K562 (cell line): ENCODE measurements around the gene MMP24. TPM values are rescaled to one million over a fixed set of nuclear protein-coding genes. Genes with fewer than 3 reads are reported as not detected.
A peak's percentile ranks its signal among the peaks of the same experiment; 100 is the strongest.

Experiments
- ATAC-seq: fragments of 200-7000 bp; cut with Tn5 transposase; 3 replicates; pipeline ENCODE4 v1.9.1; 2020; ENCODE audit warnings: moderate library complexity
- BruUV-seq: library from RNA; stranded (reverse); fragments of 400-500 nt; replicated peaks from 2 replicates; lab custom pipeline; 2021; lab: Mats Ljungman, UMichigan
- CTCF ChIA-PET: fragments of 300-600 bp; formaldehyde crosslinking; extraction: SDS; loops from one replicate; lab custom pipeline; 2021; ENCODE audit warnings: low intra/inter-chr PET ratio; lab: Yijun Ruan, JAX
- POLR2A ChIA-PET: fragments of 300-600, 350-650 bp; sonication (Branson Sonifier 250); formaldehyde crosslinking; extraction: SDS; loops from one replicate; lab custom pipeline; 2021; ENCODE audit warnings: antibody characterized with exemption, inconsistent platforms; lab: Yijun Ruan, JAX
- DNase-seq, 4 experiments: peaks; one replicate each; pipeline versions ENCODE4 v3.0.0 to v3.0.0-alpha.2; 2011 to 2018; ENCODE audit warnings: low spot score in 3 of 4, mixed read lengths in 3 of 4; ENCODE audit errors: extremely low read depth in 1 of 4
- FAIRE-seq: peaks from 2 replicates; lab custom pipeline; 2011; peaks lifted over from hg19 to GRCh38; lab: Jason Lieb, UNC
- H2AFZ ChIP-seq: 2 replicates; pipeline ENCODE4 v1.6.0; 2011; ENCODE audit warnings: low read depth, low read length, control low read depth, inconsistent platforms
- H3K27ac ChIP-seq: fragments of 200-600 bp; 3 replicates; pipeline ENCODE4 v1.8.0; 2011; ENCODE audit warnings: low read depth, mild to moderate bottlenecking, control low read depth, inconsistent platforms, low read length, moderate library complexity, mixed read lengths; ENCODE audit errors: extremely low read depth
- H3K27me3 ChIP-seq, 2 experiments: fragments of 300-600 bp in 1 of 2; 2 replicates in 1 of 2; 3 replicates in 1 of 2; pipeline versions ENCODE4 v1.6.0 to v1.8.0; 2011; ENCODE audit warnings: inconsistent platforms in 2 of 2, low read length in 2 of 2, mild to moderate bottlenecking in 1 of 2, mixed read lengths in 1 of 2, moderate library complexity in 1 of 2; ENCODE audit not compliant: control insufficient read depth in 2 of 2, insufficient read depth in 2 of 2
- H3K36me3 ChIP-seq: fragments of 300-600 bp; 3 replicates; pipeline ENCODE4 v1.8.0; 2011; ENCODE audit warnings: mild to moderate bottlenecking, low read length, inconsistent platforms; ENCODE audit not compliant: control insufficient read depth, insufficient read depth
- H3K4me1 ChIP-seq, 2 experiments: fragments of 200-600 bp in 1 of 2; replicated peaks in 1 of 2; 2 replicates in 1 of 2; 3 replicates in 1 of 2; pipeline versions ENCODE4 v1.5.1 to v1.8.0; 2011; ENCODE audit warnings: inconsistent platforms in 2 of 2, low read length in 2 of 2, mild to moderate bottlenecking in 1 of 2, mixed read lengths in 1 of 2, moderate library complexity in 1 of 2; ENCODE audit not compliant: control insufficient read depth in 2 of 2, insufficient read depth in 2 of 2
- H3K4me2 ChIP-seq: 2 replicates; pipeline ENCODE4 v1.6.1; 2011; ENCODE audit warnings: low read length, control low read depth, inconsistent platforms, mixed read lengths; ENCODE audit not compliant: insufficient read depth
- H3K4me3 ChIP-seq: fragments of 200-600 bp; sonication (generic), shearing (Covaris generic); 2 replicates; pipeline ENCODE4 v1.5.1; 2016; ENCODE audit warnings: control low read depth, inconsistent platforms
- H3K79me2 ChIP-seq: fragments of 200-600 bp; 3 replicates; pipeline ENCODE4 v1.8.0; 2011; ENCODE audit warnings: low read length, inconsistent platforms; ENCODE audit not compliant: control insufficient read depth, insufficient read depth
- H3K9ac ChIP-seq, 2 experiments: 2 replicates each; pipeline versions ENCODE4 v1.6.0 to v1.6.1; 2011; ENCODE audit warnings: low read depth in 2 of 2, low read length in 2 of 2, control low read depth in 1 of 2, inconsistent platforms in 1 of 2, mild to moderate bottlenecking in 1 of 2, mixed read lengths in 1 of 2; ENCODE audit not compliant: insufficient read depth in 1 of 2
- H3K9me1 ChIP-seq: one replicate; pipeline ENCODE4 v1.6.0; 2011; ENCODE audit warnings: inconsistent platforms, mild to moderate bottlenecking, low read length, moderate library complexity; ENCODE audit not compliant: control insufficient read depth, insufficient read depth
- H3K9me3 ChIP-seq: replicated peaks from 2 replicates; pipeline ENCODE4 v1.5.1; 2011; ENCODE audit warnings: low read depth, low read length, inconsistent platforms; ENCODE audit not compliant: control insufficient read depth, insufficient read depth
- H4K20me1 ChIP-seq: replicated peaks from 2 replicates; pipeline ENCODE4 v1.6.1; 2011; ENCODE audit warnings: low read length, inconsistent platforms, mixed read lengths; ENCODE audit not compliant: control insufficient read depth, insufficient read depth
- BCL6 ChIP-seq: fragments of 250-450 bp; sonication (Bioruptor Pico); IDR thresholded peaks from 2 replicates; pipeline ENCODE4 v1.4.0; 2020
- HDAC3 ChIP-seq: fragments of 450-650 bp; IDR thresholded peaks from 2 replicates; pipeline ENCODE4 v1.6.1; 2018; ENCODE audit warnings: borderline replicate concordance, mild to moderate bottlenecking, moderate library complexity; ENCODE audit not compliant: partially characterized antibody
- HNRNPLL ChIP-seq: fragments of 200-400 bp; formaldehyde crosslinking; IDR thresholded peaks from 2 replicates; pipeline ENCODE4 v1.6.1; 2017; ENCODE audit warnings: low read length, low read depth, mild to moderate bottlenecking; ENCODE audit not compliant: poor library complexity, severe bottlenecking
- KAT7 ChIP-seq: sonication (generic); formaldehyde crosslinking; IDR thresholded peaks from 2 replicates; pipeline ENCODE4 v1.8.0; 2022; ENCODE audit warnings: missing genetic modification reagents, mild to moderate bottlenecking, borderline replicate concordance
- SUPT5H ChIP-seq: fragments of 450-650 bp; IDR thresholded peaks from 2 replicates; pipeline ENCODE4 v1.6.1; 2016
- ZNF253 ChIP-seq: fragments of 250-450 bp; sonication (Bioruptor Pico); conservative IDR thresholded peaks from 2 replicates; pipeline ENCODE4 v1.6.1; 2021; ENCODE audit warnings: mild to moderate bottlenecking
- WGBS: fragments of 100-300 bp; shearing (Covaris generic); methylation state at CpG from one replicate; pipeline ENCODE4 v1.1.6; 2016; ENCODE audit warnings: low coverage, mixed read lengths; ENCODE audit not compliant: insufficient coverage; ENCODE audit errors: missing lambda C conversion rate; 5-methylcytosine and 5-hydroxymethylcytosine counted together
- in situ Hi-C: fragments of 300-500 bp; cut with MboI; formaldehyde crosslinking; loops from 4 replicates; pipeline ENCODE4 v1.15.0; 2018; ENCODE audit warnings: inconsistent platforms, mixed read lengths
- intact Hi-C: fragments of 100-400 bp; cut with micrococcal nuclease; formaldehyde crosslinking; loops from 2 replicates; pipeline ENCODE4 v1.14.2; 2022
- polyA plus RNA-seq, 8 experiments: library from polyadenylated mRNA; depleted of rRNA in 4 of 8; stranded (reverse) in 5 of 8; unstranded in 3 of 8; fragments of >200 nt; fragmentation: Nextera tagmentation in 2 of 8; fragmentation: Illumina TruSeq in 1 of 8; extraction: Ambion mirVana in 2 of 8; extraction: Trizol in 1 of 8; gene quantifications; 2 replicates each; pipeline versions ENCODE4 v1.2.1 to v1.2.3, GENCODE V29; 2011 to 2014; ENCODE audit warnings: inconsistent platforms in 1 of 8, missing spikeins in 1 of 8
- total RNA-seq, 7 experiments: library from RNA; depleted of rRNA in 6 of 7; stranded (reverse); fragments of >200 nt in 6 of 7; fragmentation: Illumina TruSeq in 2 of 7; extraction: Trizol in 2 of 7; gene quantifications; 2 replicates each; pipeline versions ENCODE4 v1.2.1 to v1.2.3, GENCODE V29; 2011 to 2021; ENCODE audit warnings: low replicate concordance in 1 of 7
- TF ChIP-seq, protein P1 (sequence below): fragments of 250-450 bp; sonication (Bioruptor Pico); IDR thresholded peaks from 2 replicates; pipeline ENCODE4 v1.8.0; 2022; ENCODE audit warnings: inconsistent platforms, mild to moderate bottlenecking, moderate library complexity, borderline replicate concordance
- TF ChIP-seq, protein P2 (sequence below): sonication (generic); formaldehyde crosslinking; IDR thresholded peaks from 2 replicates; pipeline ENCODE4 v1.8.0; 2022; ENCODE audit warnings: missing genetic modification reagents, mild to moderate bottlenecking, moderate library complexity, borderline replicate concordance

Gene MMP24
- total and polyA plus RNA-seq, 9 of the 15 experiments (the other 6 are each of a cell fraction or from before 2014, with no cell fraction given), result 0.03 to 0.07 (median 0.03) TPM; not detected in 6

DNA sequence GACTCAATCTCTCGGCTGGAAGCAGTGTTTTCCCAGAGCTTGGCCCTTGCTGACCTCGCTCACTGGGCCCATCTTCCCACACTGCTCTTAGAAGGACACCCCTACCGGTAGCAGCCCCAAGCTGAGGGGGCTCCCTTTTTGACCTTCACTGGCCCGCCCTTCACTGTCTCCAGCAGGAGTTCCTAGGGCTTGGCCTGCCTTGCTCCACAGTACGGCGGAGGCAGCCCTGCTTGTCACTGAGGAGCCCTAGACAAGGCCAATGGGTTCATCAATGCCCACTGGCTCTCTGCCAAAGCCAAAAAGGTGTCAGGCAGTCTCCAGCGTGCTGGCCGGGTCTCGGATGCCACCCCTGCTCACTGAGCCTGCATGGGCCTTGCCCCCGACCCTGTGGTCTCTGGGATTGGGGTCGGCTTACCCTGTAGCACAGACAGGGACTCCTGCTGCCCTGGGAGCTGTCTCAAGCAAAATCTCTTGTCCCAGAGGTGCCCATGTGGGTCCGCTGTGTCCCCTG lies 49.3 kb downstream of the MMP24 start (continued):
- TF ChIP-seq, protein P1, sequence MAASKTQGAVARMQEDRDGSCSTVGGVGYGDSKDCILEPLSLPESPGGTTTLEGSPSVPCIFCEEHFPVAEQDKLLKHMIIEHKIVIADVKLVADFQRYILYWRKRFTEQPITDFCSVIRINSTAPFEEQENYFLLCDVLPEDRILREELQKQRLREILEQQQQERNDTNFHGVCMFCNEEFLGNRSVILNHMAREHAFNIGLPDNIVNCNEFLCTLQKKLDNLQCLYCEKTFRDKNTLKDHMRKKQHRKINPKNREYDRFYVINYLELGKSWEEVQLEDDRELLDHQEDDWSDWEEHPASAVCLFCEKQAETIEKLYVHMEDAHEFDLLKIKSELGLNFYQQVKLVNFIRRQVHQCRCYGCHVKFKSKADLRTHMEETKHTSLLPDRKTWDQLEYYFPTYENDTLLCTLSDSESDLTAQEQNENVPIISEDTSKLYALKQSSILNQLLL (CRISPR knock-in tag), result no peak
- TF ChIP-seq SUPT5H (0 out of 2 replicates have a peak, but pooled peaks have one; percentile 19), ZNF253 (CRISPR knock-in tag) (no peak), HDAC3 (no peak), BCL6 (CRISPR knock-in tag) (no peak)
- TF ChIP-seq, all 486 proteins: peak for 5

DNA sequence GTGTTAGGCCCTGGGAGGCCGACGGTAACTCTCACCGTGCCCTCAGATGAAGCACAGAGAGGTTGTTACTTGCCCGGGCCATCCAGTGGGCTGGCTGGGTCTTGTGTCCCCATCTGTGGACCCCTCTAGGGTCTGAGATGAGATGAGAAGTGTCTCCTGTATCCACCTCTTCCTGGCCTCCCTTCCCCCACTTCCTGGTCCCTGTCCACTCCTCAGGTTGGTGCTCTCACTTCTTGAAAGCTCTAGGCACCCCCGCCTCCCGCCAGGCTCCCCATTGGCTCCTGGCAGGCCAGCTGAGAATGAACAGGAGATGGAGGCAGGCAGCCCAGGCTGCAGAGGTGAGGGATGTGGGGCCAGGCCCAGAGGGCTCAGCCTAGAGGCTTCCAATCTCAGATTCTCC lies 49.9 kb downstream of the MMP24 start:
- Histone ChIP-seq H3K4me1 (peaks cover 11 to 40% of the 10 kb centered on the region in 2 experiments; a peak in 4 of 5 replicates), H2AFZ (no peak overlapping the region), H3K9me3 (no peaks in the 10 kb centered on the region), H3K79me2 (peaks cover 18% of the 10 kb centered on the region), H3K27ac (no peak overlapping the region; the same call in 2 of the 3 replicates), H3K9ac (peak overlapping the region in 1 of 2 experiments; percentile 28; a peak in 1 of 4 replicates), H3K27me3 (no peaks in the 10 kb centered on the region), H3K36me3 (peaks cover 59% of the 10 kb centered on the region; the same call in 2 of the 3 replicates), H3K4me2 (peak overlapping the region; percentile 77), H3K9me1 (no peaks in the 10 kb centered on the region), H4K20me1 (no peaks in the 10 kb centered on the region), H3K4me3 (peak overlapping the region; percentile 66; the same call in 1 of the 2 replicates)
- TSS peak; percentile 26 for BruUV-seq
- 90% methylated on average over 6 of the region's 6 CpGs for WGBS
- ATAC-seq (no peak), FAIRE-seq (no peak), DNase-seq (no peak)
- ChIA-PET POLR2A (interaction anchor here (1.0 to 2.0 kb wide), 4 partner anchors 8 to 129 kb away, joined by 3 to 6 read pairs (median 6); partner anchors contain the start of genes EDEM2 and EIF6), CTCF (no interaction called here)
- in situ Hi-C loops, result no loop called here
- intact Hi-C loops, result no loop called here
- TF ChIP-seq KAT7, result 0 out of 2 replicates have a peak, but pooled peaks have one; percentile 22
- no peak for TF ChIP-seq HNRNPLL
- TF ChIP-seq, protein P2, sequence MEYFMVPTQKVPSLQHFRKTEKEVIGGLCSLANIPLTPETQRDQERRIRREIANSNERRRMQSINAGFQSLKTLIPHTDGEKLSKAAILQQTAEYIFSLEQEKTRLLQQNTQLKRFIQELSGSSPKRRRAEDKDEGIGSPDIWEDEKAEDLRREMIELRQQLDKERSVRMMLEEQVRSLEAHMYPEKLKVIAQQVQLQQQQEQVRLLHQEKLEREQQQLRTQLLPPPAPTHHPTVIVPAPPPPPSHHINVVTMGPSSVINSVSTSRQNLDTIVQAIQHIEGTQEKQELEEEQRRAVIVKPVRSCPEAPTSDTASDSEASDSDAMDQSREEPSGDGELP (CRISPR knock-in tag), result peak; percentile 25; the same call in 1 of the 2 replicates
